GM21367 (cell line): ENCODE data around the gene LRRC74B.
"Not testable (repeated sequence)": the region's sequence is repeated elsewhere in the genome, so short reads cannot be mapped to it uniquely, and the experiment has no call there.

Experiments
- ATAC-seq: cut with Tn5 transposase; IDR thresholded peaks from one replicate; pipeline ENCODE4 v1.9.1; 2021; ENCODE audit not compliant: unreplicated experiment

Gene LRRC74B

DNA sequence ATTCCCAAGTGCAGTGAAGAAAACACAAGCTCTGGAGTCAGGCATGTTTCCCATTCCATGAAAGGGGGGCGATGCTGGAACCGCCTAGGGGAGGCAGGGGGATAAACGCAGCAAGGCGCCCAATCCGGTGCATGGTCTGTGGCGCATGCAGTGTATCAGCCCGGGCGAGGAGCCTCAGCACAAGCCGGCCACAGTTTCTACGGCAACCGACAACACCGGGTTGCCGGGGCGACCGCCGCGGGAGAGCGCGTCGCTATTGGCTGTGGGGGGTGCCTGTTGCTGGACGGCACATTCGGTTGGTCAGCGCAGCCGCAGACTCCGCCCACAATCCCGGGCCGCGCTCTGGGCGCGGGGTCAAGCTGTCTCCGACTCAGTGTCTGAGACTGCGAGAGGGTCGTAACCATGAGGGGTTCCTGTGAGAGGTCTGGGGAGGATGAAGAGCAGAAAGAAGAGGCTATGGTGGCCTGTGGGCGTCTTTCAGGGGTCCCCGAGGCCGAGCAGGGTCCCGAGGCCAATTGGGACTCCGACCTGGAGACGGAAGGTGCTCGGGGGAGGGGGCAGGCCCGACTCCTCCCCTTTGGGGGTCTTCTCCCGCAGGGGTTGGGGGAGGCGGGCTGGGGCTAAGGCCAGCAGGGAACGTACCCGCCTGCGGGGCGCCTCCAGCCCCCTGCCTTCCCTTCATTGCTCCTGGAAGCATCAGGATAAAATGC, at the start of gene LRRC74B:
LRRC74B (plus strand) TSS at position 362 of the 710 bp plus-strand sequence; CDS start at position 403, 41 bp downstream.
- no peak for ATAC-seq

DNA sequence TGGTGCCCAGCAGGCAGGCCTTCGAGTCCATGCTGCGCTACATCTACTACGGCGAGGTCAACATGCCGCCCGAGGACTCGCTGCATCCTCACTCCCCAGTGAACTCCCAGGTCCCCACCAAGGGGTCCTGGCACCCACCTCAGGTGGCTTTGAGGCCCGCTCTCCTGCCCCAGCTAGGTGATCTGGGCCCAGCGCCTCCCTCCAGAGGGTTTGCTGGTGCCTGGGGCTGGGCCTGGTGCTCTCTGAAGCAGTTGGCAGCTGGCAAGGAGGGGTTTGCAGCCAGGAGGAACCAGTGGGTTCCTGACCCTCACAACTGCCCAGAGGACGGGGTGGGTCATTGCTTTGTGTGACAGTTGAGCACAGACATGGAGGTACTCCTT, 49.7 kb upstream of the LRRC74B start:
- no peak for ATAC-seq

DNA sequence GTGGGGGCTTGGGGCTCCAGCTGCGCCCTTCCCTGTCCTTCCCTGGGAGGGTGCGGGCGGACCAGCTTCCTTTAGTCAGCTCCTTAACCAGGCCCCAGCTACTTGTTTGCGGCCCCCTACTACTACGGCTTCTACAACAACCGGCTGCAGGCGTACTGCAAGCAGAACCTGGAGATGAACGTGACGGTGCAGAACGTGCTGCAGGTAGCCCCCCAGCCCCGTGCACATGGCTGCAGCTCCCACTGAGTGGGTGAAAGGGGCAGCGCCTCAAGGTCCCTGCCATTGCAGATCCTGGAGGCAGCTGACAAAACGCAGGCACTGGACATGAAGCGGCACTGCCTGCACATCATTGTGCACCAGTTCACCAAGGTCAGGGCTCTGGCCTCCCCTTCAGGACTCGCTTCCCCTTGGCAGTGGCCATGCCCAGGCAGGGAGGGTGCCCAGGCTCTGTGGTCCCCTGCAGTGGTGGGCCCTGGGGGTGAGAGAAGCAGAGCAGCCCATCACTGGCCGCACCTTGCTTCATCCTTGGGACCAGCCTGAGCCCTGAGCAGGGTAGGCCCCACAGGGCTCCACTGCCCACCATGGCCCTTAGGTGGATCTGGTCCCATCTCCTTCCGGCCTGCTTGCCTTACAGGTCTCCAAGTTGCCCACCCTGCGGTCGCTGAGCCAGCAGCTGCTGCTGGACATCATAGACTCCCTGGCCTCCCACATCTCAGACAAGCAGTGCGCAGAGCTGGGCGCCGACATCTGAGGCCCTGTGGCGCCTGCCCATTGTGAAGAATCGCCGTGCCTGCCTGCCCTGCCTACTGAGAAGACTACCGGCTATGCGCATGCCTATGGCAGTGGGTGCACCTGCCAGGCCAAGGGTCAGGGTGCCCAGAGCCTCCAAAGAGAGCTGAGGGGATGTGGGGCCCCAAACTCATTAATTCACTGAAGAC, 48.9 kb upstream of the LRRC74B start:
- ATAC-seq = no peak

DNA sequence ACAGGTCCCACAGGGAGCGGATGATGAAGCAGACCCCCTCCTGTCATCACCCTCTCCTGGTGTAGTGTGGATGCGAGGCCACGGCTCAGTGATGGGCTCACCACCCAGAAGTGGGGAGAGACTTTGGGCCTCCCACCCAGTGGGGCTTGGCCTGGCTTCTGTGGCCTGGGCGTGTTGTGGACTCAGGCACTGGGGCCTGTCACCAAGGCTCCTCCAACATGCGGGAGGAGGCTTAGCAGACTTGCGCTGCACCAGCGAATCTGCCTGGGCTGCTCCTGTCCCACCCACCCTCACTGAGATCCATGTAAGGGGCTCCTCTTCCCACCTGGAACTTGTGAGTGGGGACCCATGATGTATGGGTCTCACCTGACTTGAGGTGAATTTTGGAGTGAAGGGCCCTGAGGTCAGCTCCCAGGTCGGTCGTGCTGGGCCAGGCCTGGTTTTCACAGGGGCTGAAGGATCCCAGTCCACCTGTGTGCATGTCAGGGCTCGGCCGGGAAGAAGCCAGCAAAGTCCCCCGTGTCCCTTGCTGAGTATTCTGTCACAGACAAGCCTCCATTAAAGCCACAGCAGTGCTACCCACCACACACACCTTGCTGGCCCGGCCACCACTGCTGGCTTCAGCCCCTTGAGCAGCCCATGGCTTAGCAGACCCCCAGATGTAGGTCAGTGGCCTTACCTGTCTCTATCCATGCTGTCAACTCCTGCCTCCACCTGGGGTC, 48.0 kb upstream of the LRRC74B start:
- no peak for ATAC-seq

GRCh38 chr22:20998411-20999336, 47.1 kb upstream of the LRRC74B start:
- no peak for ATAC-seq

DNA sequence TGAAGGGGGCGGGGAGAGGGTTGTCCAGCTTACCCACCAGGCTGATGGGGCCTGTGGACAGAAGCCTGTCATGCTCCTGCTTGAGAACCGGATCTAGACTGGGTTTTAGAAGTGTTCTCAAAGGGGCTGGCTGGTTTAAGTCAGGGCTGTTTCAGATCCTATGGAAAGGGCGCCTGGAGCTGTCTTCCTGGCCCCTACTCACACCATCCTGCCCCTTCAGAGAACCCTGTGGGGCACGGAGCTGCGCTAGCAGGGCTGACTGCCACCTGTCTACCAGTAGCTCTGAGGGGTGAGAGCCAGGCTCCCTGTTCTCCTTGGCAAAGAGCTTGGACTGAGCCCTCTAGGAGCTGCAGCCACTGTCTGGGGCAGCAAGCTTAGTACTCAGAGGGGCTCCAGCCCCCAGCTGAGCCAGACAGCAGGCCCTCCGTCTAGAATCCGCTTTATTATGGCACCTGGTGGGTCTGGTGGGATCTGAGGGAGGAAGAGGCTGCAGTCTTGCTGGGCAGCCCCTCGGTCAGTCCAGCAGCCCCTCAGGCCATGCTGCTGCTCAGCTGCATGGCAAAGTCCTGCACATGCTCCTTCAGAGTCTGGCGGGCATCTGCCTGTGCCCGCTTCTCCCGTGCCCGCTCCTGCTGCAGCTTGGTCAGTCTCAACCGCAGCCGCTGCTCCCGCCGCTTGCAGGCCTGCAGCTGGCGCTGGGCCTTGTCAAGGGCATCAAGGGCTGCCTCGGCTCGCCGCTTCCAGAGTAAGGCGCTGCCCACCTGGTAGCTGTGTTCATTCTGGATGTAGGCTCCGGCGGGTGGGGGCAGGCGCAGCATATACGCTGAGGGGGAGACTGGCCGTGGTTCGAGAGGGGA, 46.2 kb upstream of the LRRC74B start:
- ATAC-seq = no peak

DNA sequence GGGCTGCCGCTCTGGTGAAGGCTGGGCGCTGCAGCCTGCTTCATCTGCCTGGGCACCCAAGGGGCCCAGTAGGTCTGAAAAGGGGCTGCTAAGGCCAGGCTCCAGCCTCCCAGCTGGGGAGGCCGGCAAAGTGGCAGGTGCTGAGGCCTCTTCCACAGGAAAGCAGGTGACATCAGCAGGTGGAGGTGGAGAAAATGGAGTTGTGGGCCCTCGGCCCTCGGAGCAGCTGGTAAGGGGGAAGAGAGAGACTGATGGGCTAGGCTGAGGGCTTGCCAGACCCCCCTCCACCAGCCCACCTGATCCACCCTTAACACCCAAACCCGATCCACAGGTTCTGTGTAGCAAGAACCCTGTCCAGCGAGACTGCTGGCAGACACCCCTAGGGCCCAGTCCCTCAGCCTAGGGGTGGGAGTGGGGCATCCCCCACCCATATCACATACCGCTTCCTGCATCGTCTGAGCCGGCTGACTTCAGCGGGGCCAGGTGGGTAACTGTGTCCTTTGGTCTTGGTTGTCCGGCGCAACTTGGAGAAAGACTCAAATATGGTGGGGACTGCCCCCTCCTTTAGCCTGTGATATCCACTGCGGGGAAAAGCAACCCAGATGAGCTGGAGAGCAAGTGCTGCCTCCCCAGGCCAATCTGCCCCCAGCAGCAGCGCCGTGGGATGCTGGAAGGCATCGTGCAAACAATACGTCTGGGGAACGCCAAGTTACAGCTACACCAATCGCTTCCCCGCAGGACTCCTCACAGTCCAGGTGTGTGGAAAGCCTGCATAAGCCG, 45.3 kb upstream of the LRRC74B start:
- no peak for ATAC-seq

DNA sequence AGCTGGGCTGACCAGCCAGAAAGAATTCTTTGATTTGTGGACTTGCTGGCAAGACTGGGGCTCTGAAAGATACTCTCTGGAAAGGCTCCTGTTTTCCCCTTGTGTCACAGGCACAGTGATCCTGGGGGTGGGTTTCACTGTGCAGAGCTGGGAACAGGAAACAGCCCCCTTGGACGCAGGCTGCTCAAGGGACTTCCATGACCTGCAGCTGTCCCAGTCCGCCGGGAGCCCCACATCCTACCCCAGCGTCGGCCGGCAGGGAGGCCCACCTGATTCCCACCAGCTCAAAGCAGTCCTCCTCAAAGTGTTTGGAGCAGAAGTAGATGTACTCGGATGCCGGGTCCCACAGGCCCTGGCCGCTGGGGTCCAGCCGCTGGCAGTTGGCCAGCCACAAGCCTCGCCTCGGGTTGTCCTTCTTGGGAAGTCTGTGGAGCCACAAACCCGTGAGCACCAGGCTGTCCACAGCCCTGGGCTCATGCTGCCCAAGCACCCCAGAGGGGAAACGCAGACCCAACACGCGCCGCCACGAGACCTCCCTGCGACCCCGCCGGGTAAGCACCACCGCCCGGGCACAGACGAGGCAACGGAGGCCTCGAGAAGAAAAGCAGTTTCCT, 44.7 kb upstream of the LRRC74B start:
- ATAC-seq = no peak

DNA sequence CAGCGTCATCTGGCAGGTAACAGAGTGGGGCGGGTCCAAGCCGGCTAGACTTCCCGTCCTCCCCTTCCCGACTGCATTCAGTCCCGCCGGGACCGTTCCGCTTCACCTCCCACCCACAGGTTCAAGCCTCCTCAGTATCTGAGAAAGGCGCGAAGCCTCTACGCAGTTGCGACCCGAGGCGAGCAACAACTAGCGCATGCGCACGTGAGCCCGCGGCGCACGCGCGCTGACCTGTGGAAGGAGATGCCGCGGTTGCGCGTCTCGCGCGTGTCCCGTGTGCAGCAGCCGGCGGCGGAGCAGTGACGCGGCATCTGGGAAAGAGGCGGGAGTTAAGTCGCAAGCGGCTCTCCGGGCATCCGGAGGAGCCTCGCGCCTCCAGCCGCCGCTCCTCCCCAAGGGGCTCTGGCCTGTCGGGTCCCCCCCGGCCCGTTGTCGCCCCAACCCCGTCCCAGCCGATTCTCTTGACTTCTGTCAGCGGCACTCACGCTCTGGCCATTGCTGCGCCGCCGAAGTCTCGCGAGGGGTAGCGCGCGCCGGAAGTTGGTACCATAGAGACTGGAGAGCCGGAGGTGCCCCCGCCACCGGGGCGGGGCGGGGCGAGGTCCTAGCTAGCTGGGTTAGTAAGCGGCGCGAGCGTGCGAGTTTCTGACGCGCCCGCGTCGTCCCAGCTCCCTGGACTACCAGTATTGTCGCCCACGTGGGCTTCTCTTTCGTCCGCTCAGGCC, 44.0 kb upstream of the LRRC74B start, which contains the start of gene THAP7:
THAP7 (minus strand) TSS at position 518 of the 725 bp plus-strand sequence; CDS start at position 311, 207 bp downstream.
- peak; percentile 74 for ATAC-seq

DNA sequence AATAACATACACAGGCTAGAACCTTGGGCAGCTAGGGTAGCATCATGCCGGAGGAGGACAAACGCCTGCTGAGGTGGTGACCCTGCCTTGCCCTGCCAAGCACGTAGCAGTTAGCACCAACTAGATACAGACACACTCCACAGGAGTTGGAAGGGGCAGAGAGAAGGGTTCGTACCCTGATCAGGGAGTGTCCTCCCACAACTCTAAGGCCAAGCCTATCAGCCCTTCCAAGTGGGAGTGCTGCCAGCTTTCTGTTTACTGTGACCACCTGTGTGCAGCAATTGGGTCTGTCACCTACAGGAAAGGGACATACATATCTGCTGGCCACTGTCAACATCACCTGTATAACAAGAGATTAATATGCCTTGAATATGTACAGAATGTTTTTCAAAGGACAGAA, 42.0 kb upstream of the LRRC74B start:
- no peak for ATAC-seq

- ATAC-seq = not testable (repeated sequence)
Measured at GRCh38 chr22:21009208-21009607, 36.5 kb upstream of the LRRC74B start.

DNA sequence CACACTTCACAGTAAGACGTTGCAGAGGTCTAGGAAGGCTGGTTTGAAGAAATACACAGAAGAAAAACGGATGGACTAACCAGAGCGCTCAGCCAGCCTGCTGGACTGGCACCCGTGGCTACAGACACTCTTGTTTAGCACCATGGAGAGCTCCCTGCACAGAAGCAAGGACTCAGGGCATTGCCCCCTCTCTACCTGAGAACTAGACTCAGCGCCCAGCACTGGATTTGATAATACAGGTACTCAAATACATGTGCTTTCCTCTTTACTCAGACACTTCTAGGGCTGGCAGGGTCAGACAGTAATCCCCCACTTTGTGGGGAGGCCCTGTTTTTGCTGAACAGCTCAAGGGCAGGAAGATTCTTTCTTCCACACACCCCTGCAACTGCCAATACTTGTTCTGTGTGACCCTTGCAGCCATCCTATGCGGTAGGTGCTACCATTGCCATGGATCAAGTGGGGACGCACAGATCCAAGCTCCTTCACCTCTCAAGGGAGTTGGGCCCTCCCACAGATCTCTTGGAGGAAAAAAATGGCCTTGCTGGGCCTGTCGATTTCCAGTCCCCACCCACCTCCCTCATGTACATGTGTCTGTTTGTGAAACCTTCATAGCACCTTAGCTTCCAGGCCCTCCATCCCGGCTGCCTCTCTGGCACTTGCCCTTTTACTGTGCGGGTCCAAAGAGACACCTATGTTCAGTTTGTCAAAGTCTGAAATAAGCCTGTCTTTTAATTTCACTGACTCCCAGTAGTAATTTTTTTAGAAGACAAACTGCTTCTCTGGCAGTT, 35.9 kb upstream of the LRRC74B start:
- ATAC-seq = no peak

DNA sequence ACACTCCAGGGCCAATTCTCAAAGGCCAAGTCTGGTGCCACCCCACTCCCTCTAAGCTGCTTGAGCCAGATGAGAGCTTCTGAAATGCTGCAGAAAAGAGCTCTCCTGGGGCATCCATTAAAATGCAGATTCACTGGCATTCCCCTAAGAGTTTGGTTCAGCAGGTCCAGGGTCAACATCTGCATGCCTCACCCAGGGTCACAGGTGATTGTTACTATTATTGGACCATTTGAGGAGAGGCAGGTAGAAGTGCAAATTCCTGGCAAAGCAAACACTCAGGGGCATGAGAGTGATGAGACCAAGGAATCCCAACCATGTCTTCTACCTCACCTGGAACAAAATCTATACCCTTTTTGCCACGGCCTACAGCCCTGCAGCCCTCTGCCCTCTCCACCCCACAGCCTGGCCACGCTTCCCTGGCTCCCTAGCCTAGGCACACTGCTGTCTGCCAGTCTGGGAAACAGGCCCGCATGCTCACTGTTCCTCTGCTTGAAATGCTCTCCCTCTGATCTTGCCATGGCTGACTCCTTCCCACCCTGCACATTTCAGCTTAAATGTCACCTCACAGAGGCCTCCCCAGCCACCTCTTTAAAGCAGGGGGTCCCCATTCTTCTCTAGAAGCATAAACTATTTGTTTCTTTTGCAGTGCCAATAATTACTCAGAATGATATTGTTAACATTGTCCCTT, 35.2 kb upstream of the LRRC74B start:
- ATAC-seq = no peak

- no peak for ATAC-seq
Measured at GRCh38 chr22:21012446-21013407, 33.0 kb upstream of the LRRC74B start.

- no peak for ATAC-seq
Measured at GRCh38 chr22:21013657-21014201, 32.0 kb upstream of the LRRC74B start.
